ENCODE measurements around the gene SNX20. TPM values are rescaled to one million over a fixed set of nuclear protein-coding genes. Genes with fewer than 3 reads are reported as not detected.

SNX20 gene
- total and polyA plus RNA-seq, 2 donors (not counting 3 experiments of a cell fraction or from before 2014, with no cell fraction given) = not detected

DNA sequence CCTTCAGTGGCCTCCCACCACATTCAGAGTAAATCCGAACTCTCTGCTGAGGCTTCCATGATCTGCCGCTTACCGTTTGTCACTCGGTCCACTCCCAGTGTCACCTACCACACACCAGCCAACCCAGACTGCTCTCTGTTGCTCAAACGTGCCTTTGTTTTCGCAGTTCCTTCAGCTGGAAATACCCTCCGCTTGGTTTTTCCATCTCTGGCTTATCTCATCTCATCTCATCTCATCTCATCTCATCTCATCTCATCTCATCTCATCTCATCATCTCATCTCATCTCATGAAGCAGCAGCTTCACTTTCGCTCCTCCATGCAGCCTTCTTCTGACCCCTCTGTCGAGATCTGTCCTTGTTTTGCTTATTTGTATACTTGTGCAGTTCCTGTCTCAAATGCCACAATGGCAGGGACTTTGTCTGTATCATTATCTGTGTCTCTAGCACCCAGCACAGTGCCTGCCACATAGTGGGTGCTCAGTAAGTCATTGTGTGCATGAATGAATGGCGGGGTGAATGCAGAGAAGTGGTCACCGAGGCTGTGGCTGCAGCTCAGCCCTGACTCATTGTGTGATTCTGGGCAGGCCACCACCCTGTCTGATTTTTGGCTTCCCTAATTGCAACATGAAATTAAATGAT lies 3.8 kb upstream of the SNX20 start:
- no TSS peak for BruUV-seq (replicated peaks)
- POLR2A ChIA-PET = interaction anchor here (0.6 kb wide), 1 partner anchor 421 kb away, joined by 4 read pairs; no protein-coding TSS in a partner anchor
- H3K79me2 ChIP-seq (ENCODE audit: control insufficient read depth, insufficient read depth, low read length) = no peaks in the 10 kb centered on the region
- no peak overlapping the region for H3K4me3 ChIP-seq (replicated peaks in 1 of 3; ENCODE audit: insufficient read depth in 1 of 3, low read depth in 1 of 3, low read length in 3 of 3)
- CTCF ChIA-PET = interaction anchor here (0.8 to 1.4 kb wide), 2 partner anchors 20 to 121 kb away, joined by 3 to 6 read pairs; no protein-coding TSS in a partner anchor
- H3K9me3 ChIP-seq (replicated peaks; ENCODE audit: control insufficient read depth, insufficient read depth, low read length) = no peaks in the 10 kb centered on the region
- FAIRE-seq = no peak
- H3K9me1 ChIP-seq (replicated peaks; ENCODE audit: control insufficient read depth, extremely low read depth, insufficient read depth, low read length) = no peaks in the 10 kb centered on the region
- H3K9ac ChIP-seq (replicated peaks; ENCODE audit: extremely low read depth, insufficient read depth, low read length) = no peak overlapping the region
- no peaks in the 10 kb centered on the region for H3K27me3 ChIP-seq (ENCODE audit: control insufficient read depth in 2 of 2, insufficient read depth in 2 of 2, low read length in 2 of 2)
- no peaks in the 10 kb centered on the region for H3K36me3 ChIP-seq (ENCODE audit: control insufficient read depth in 2 of 2, extremely low read depth in 1 of 2, insufficient read depth in 2 of 2, low read length in 2 of 2)
- no peak for TF ChIP-seq MYC (IDR thresholded peaks at IDR 0.05; ENCODE audit: low read depth, low read length)
- TF ChIP-seq, protein P1, sequence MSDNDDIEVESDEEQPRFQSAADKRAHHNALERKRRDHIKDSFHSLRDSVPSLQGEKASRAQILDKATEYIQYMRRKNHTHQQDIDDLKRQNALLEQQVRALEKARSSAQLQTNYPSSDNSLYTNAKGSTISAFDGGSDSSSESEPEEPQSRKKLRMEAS (IDR thresholded peaks at IDR 0.05; ENCODE audit: insufficient read depth, insufficient read length) = no peak
- TF ChIP-seq FOS (IDR thresholded peaks at IDR 0.05; ENCODE audit: borderline replicate concordance, insufficient read depth, low read length) = no peak
- TF ChIP-seq EZH2 (IDR thresholded peaks at IDR 0.05; ENCODE audit: borderline replicate concordance, low read depth, low read length, severe bottlenecking) = no peak
- TF ChIP-seq POLR2A (IDR thresholded peaks at IDR 0.05; ENCODE audit: low read depth, low read length) = no peak
- no peak for TF ChIP-seq JUN (IDR thresholded peaks at IDR 0.05; ENCODE audit: borderline replicate concordance, insufficient read depth, insufficient read length, low read depth)
- TF ChIP-seq, protein P2, sequence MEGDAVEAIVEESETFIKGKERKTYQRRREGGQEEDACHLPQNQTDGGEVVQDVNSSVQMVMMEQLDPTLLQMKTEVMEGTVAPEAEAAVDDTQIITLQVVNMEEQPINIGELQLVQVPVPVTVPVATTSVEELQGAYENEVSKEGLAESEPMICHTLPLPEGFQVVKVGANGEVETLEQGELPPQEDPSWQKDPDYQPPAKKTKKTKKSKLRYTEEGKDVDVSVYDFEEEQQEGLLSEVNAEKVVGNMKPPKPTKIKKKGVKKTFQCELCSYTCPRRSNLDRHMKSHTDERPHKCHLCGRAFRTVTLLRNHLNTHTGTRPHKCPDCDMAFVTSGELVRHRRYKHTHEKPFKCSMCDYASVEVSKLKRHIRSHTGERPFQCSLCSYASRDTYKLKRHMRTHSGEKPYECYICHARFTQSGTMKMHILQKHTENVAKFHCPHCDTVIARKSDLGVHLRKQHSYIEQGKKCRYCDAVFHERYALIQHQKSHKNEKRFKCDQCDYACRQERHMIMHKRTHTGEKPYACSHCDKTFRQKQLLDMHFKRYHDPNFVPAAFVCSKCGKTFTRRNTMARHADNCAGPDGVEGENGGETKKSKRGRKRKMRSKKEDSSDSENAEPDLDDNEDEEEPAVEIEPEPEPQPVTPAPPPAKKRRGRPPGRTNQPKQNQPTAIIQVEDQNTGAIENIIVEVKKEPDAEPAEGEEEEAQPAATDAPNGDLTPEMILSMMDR (IDR thresholded peaks at IDR 0.05; ENCODE audit: extremely low read depth in 1 of 2, insufficient read depth in 1 of 2, low read depth in 1 of 2, low read length in 2 of 2) = no peak
- no peaks in the 10 kb centered on the region for H4K20me1 ChIP-seq (replicated peaks; ENCODE audit: control insufficient read depth, extremely low read depth, insufficient read depth, low read length)
- no peak overlapping the region for H3K27ac ChIP-seq (ENCODE audit: insufficient read depth, low read depth, low read length)
- no peak overlapping the region for H2AFZ ChIP-seq (ENCODE audit: low read depth, low read length)
- intact Hi-C loops (cut with micrococcal nuclease) (no loop called here), dilution Hi-C loops (cut with MboI; ENCODE audit: extremely low pct_ligation_motif_present, low sequenced_read_pairs) (no loop called here)
- H3K4me1 ChIP-seq (ENCODE audit: control insufficient read depth, extremely low read depth, insufficient read depth, low read length) = no peaks in the 10 kb centered on the region
- no peak for DNase-seq (ENCODE audit: low read depth, low spot score)
- H3K4me2 ChIP-seq (ENCODE audit: insufficient read depth, low read length) = no peak overlapping the region
